Brain microvascular endothelial cell (primary cell): ENCODE measurements around the gene PALS2.

ENCODE experiments used
- DNase-seq: peaks from one replicate; pipeline ENCODE4 v3.0.0-alpha.2; 2020
- H3K27ac ChIP-seq: fragments of 250-450 bp; sonication (Bioruptor Pico); 2 replicates; pipeline ENCODE4 v1.5.1; 2020; ENCODE audit warnings: mild to moderate bottlenecking, moderate library complexity
- H3K27me3 ChIP-seq: fragments of 250-450 bp; sonication (Bioruptor Pico); replicated peaks from 2 replicates; pipeline ENCODE4 v1.5.1; 2020; ENCODE audit warnings: mild to moderate bottlenecking
- H3K36me3 ChIP-seq: fragments of 250-450 bp; sonication (Bioruptor Pico); replicated peaks from 2 replicates; pipeline ENCODE4 v1.5.1; 2020; ENCODE audit warnings: mild to moderate bottlenecking
- H3K4me3 ChIP-seq: 2 replicates; pipeline ENCODE4 v1.5.1; 2011; ENCODE audit warnings: low read depth, mild to moderate bottlenecking, control low read depth, low read length, moderate library complexity
- CTCF ChIP-seq: IDR thresholded peaks from 2 replicates; pipeline ENCODE4 v1.5.1; 2011; ENCODE audit warnings: low read depth, mild to moderate bottlenecking, moderate library complexity, low read length, control low read depth, inconsistent platforms; ENCODE audit errors: missing control alignments
- in situ Hi-C: cut with HindIII; loops from 2 replicates; pipeline ENCODE4 v1.10.0; 2017; ENCODE audit warnings: low sequenced_read_pairs, low pct_ligation_motif_present

PALS2 gene

DNA sequence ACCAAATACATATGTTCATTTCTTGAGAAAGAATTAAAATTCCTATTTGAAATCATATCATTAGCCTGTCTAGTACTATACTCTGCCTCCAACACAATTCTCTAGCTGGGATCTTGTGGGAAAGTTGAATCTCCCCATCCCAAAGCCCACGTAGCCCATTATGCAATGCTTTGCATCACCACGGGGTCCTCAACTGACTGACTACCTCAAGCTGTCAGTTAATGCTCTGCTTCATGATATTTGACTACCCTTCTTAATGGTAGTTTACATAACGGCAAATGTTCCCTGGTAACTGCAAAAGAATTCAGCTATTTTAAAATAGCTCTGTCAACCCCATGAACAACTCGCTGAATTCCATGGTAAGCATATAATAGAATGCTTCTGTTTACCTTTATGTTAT is 23.3 kb upstream of the PALS2 start:
- Histone ChIP-seq H3K27ac (no peak overlapping the region), H3K4me3 (no peak overlapping the region), H3K36me3 (no peaks in the 10 kb centered on the region), H3K27me3 (no peaks in the 10 kb centered on the region)
- in situ Hi-C loops: no loop called here
- TF ChIP-seq CTCF: no peak
- no peak for DNase-seq

- Histone ChIP-seq H3K36me3 (no peaks in the 10 kb centered on the region), H3K27ac (no peak overlapping the region), H3K4me3 (no peak overlapping the region), H3K27me3 (no peaks in the 10 kb centered on the region)
- in situ Hi-C loops: no loop called here
- DNase-seq: no peak
- TF ChIP-seq CTCF: no peak
Measured at GRCh38 chr7:24555184-24555583, 18.1 kb upstream of the PALS2 start.

- TF ChIP-seq CTCF: no peak
- no peak for DNase-seq
- no peaks in the 10 kb centered on the region for H3K36me3 ChIP-seq
- H3K27ac ChIP-seq: no peak overlapping the region
- no peak overlapping the region for H3K4me3 ChIP-seq
- in situ Hi-C loops: no loop called here
- H3K27me3 ChIP-seq: no peaks in the 10 kb centered on the region
Measured at GRCh38 chr7:24555719-24556118, 17.5 kb upstream of the PALS2 start.

GRCh38 chr7:24560772-24561171 is 12.5 kb upstream of the PALS2 start:
- no peaks in the 10 kb centered on the region for H3K36me3 ChIP-seq
- H3K4me3 ChIP-seq: no peak overlapping the region
- in situ Hi-C loops: no loop called here
- no peak for DNase-seq
- H3K27ac ChIP-seq: no peak overlapping the region
- no peak for TF ChIP-seq CTCF
- H3K27me3 ChIP-seq: no peaks in the 10 kb centered on the region

DNA sequence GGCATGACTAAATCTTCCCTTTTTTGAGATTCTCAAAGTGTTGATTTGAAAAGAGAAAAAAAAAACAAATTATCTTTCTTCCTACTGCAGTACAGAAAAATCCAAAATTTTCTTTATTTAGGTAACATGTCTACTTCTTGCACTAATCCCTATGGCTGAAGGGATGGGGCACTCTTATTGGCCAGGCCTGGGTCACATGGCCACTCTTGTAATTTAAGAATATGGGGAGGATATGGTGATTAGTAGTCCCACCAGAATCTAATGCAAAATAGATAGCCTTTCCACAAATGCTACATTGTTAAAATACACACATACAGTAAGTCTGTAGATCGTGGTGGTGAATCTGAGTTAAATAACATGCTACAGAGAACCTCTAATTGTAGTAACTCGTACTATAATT is 7.0 kb upstream of the PALS2 start:
- DNase-seq: no peak
- no peaks in the 10 kb centered on the region for H3K36me3 ChIP-seq
- H3K27ac ChIP-seq: no peak overlapping the region
- in situ Hi-C loops: no loop called here
- no peak for TF ChIP-seq CTCF
- H3K27me3 ChIP-seq: peaks cover 16% of the 10 kb centered on the region
- H3K4me3 ChIP-seq: no peak overlapping the region

DNA sequence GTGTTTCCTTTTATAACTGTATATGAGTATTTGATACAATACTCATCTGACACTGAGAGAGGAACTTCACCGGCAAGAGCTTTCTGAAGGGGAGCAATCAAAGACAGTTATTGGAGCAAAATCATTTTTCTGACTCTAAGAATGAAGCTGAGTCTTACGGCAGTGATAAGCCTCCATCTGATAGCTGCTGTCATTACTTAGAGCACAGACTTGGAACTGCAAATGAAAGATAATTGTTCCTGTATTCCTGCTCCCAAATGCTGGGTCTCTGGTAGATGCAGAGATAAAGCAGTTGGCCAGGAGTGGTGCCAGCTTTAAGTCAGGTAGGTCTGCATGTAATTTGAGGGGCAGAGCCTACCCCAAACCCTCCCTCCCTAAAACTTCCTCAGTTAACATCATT is 2.3 kb upstream of the PALS2 start:
- Histone ChIP-seq H3K4me3 (no peak overlapping the region), H3K27me3 (peaks cover 16% of the 10 kb centered on the region), H3K27ac (no peak overlapping the region), H3K36me3 (no peaks in the 10 kb centered on the region)
- no peak for TF ChIP-seq CTCF
- in situ Hi-C loops: no loop called here
- DNase-seq: no peak
